ENCODE data around the gene TSHZ1. TPM values are rescaled to one million over a fixed set of nuclear protein-coding genes. Genes with fewer than 3 reads are reported as not detected.

TSHZ1 gene
- total RNA-seq, 4 donors from 2014 or later = 16.3 to 34.8 (median 29.8) TPM

GRCh38 chr18:75264926-75265597, 54.5 kb downstream of the TSHZ1 start:
- no peaks in the 10 kb centered on the region for H3K27me3 ChIP-seq
- TF ChIP-seq EP300 (IDR thresholded peaks at IDR 0.05; ENCODE audit: low read depth) (no peak), POLR2A (IDR thresholded peaks at IDR 0.05) (no peak), POLR2AphosphoS5 (IDR thresholded peaks at IDR 0.05) (no peak), CTCF (IDR thresholded peaks at IDR 0.05) (no peak)
- no peaks in the 10 kb centered on the region for H3K9me3 ChIP-seq
- H3K27ac ChIP-seq = no peak overlapping the region
- WGBS, 2 donors (ENCODE audit: low coverage in 1 of 2) = 74 to 84% methylated on average over 11 of the region's 11 CpGs
- in situ Hi-C loops (cut with MboI; ENCODE audit: low pct_ligation_motif_present in 1 of 4, low pct_unique_long_range_greater_than_20kb in 1 of 4, low sequenced_read_pairs in 3 of 4) = no loop called here
- intact Hi-C loops (cut with DNase I; ENCODE audit: low total_unique reads) = no loop called here
- no peak overlapping the region for H3K4me3 ChIP-seq
- DNase-seq = no peak
- H3K4me1 ChIP-seq = no peaks in the 10 kb centered on the region
- no peaks in the 10 kb centered on the region for H3K36me3 ChIP-seq

- intact Hi-C loops (cut with DNase I; ENCODE audit: low total_unique reads) = no loop called here
- no peak overlapping the region for H3K27ac ChIP-seq
- H3K4me3 ChIP-seq = no peak overlapping the region
- TF ChIP-seq POLR2AphosphoS5 (IDR thresholded peaks at IDR 0.05) (no peak), CTCF (IDR thresholded peaks at IDR 0.05) (no peak), POLR2A (IDR thresholded peaks at IDR 0.05) (no peak), EP300 (IDR thresholded peaks at IDR 0.05; ENCODE audit: low read depth) (no peak)
- no peaks in the 10 kb centered on the region for H3K36me3 ChIP-seq
- in situ Hi-C loops (cut with MboI; ENCODE audit: low pct_ligation_motif_present in 1 of 4, low pct_unique_long_range_greater_than_20kb in 1 of 4, low sequenced_read_pairs in 3 of 4) = no loop called here
- no peak for DNase-seq
- no peaks in the 10 kb centered on the region for H3K4me1 ChIP-seq
- H3K9me3 ChIP-seq = no peaks in the 10 kb centered on the region
- no peaks in the 10 kb centered on the region for H3K27me3 ChIP-seq
- WGBS, 2 donors (ENCODE audit: low coverage in 1 of 2) = 81 to 85% methylated on average over 5 to 9 of the region's 9 CpGs
Observed at GRCh38 chr18:75265872-75266271, 55.3 kb downstream of the TSHZ1 start.

GRCh38 chr18:75267643-75268363, 57.2 kb downstream of the TSHZ1 start:
- Histone ChIP-seq H3K4me1 (no peaks in the 10 kb centered on the region), H3K4me3 (no peak overlapping the region), H3K9me3 (no peaks in the 10 kb centered on the region), H3K27me3 (no peaks in the 10 kb centered on the region), H3K36me3 (no peaks in the 10 kb centered on the region), H3K27ac (no peak overlapping the region)
- TF ChIP-seq POLR2A (IDR thresholded peaks at IDR 0.05) (no peak), POLR2AphosphoS5 (IDR thresholded peaks at IDR 0.05) (no peak), CTCF (IDR thresholded peaks at IDR 0.05) (no peak), EP300 (IDR thresholded peaks at IDR 0.05; ENCODE audit: low read depth) (no peak)
- in situ Hi-C loops (cut with MboI; ENCODE audit: low pct_ligation_motif_present in 1 of 4, low pct_unique_long_range_greater_than_20kb in 1 of 4, low sequenced_read_pairs in 3 of 4) (no loop called here), intact Hi-C loops (cut with DNase I; ENCODE audit: low total_unique reads) (no loop called here)
- no peak for DNase-seq
- 69 to 80% methylated on average over 7 to 10 of the region's 10 CpGs for WGBS, 2 donors (ENCODE audit: low coverage in 1 of 2)

GRCh38 chr18:75268364-75268646, 57.7 kb downstream of the TSHZ1 start:
- TF ChIP-seq POLR2A (IDR thresholded peaks at IDR 0.05) (no peak), CTCF (IDR thresholded peaks at IDR 0.05) (no peak), POLR2AphosphoS5 (IDR thresholded peaks at IDR 0.05) (no peak), EP300 (IDR thresholded peaks at IDR 0.05; ENCODE audit: low read depth) (no peak)
- in situ Hi-C loops (cut with MboI; ENCODE audit: low pct_ligation_motif_present in 1 of 4, low pct_unique_long_range_greater_than_20kb in 1 of 4, low sequenced_read_pairs in 3 of 4) = no loop called here
- H3K4me1 ChIP-seq = no peaks in the 10 kb centered on the region
- no peaks in the 10 kb centered on the region for H3K9me3 ChIP-seq
- no peaks in the 10 kb centered on the region for H3K36me3 ChIP-seq
- WGBS, 2 donors (ENCODE audit: low coverage in 1 of 2) = 95 to 97% methylated on average over 4 to 5 of the region's 5 CpGs
- H3K27me3 ChIP-seq = no peaks in the 10 kb centered on the region
- H3K4me3 ChIP-seq = no peak overlapping the region
- no peak overlapping the region for H3K27ac ChIP-seq
- intact Hi-C loops (cut with DNase I; ENCODE audit: low total_unique reads) = no loop called here
- no peak for DNase-seq
